ENCODE data around the gene CISD1.
"Not testable (repeated sequence)": the region's sequence is repeated elsewhere in the genome, so short reads cannot be mapped to it uniquely, and the experiment has no call there.

GRCh38 chr10:58244242-58244641, 24.7 kb upstream of the CISD1 start:
- TF ChIP-seq ZNF398 (CRISPR knock-in tag; IDR thresholded peaks at IDR 0.05); CTCF (IDR thresholded peaks at IDR 0.05 in 2 of 3, conservative IDR thresholded peaks at IDR 0.05 in 1 of 3; ENCODE audit: insufficient read depth in 2 of 3, low read depth in 1 of 3, low read length in 3 of 3); MLLT1 (IDR thresholded peaks at IDR 0.05); USF2 (CRISPR knock-in tag; IDR thresholded peaks at IDR 0.05); BACH1 (tag; IDR thresholded peaks at IDR 0.05); GABPA (tag; conservative IDR thresholded peaks at IDR 0.05; ENCODE audit: low read depth); NFYB (IDR thresholded peaks at IDR 0.05; ENCODE audit: extremely low read depth, insufficient read length); TOE1 (IDR thresholded peaks at IDR 0.05; ENCODE audit: borderline replicate concordance); TOE1 (CRISPR knock-in tag; IDR thresholded peaks at IDR 0.05; ENCODE audit: borderline replicate concordance, low read depth); PHB2 (IDR thresholded peaks at IDR 0.05; ENCODE audit: low read depth); EP300 (IDR thresholded peaks at IDR 0.05; ENCODE audit: low read length); JUND (IDR thresholded peaks at IDR 0.05; ENCODE audit: borderline replicate concordance, low read depth, low read length); JUND (tag; IDR thresholded peaks at IDR 0.05; ENCODE audit: borderline replicate concordance, low read depth, low read length); BRD4 (IDR thresholded peaks at IDR 0.05): not testable (repeated sequence)
